DMS114 treated with DMSO at 0.1 percent for 48 hours (cell line): ENCODE measurements around the gene RASD1.

Experiments used
- DNase-seq: peaks from one replicate; lab custom pipeline; 2025; ENCODE audit not compliant: unreplicated experiment; lab: John Stamatoyannopoulos, UW

The RASD1 gene

DNA sequence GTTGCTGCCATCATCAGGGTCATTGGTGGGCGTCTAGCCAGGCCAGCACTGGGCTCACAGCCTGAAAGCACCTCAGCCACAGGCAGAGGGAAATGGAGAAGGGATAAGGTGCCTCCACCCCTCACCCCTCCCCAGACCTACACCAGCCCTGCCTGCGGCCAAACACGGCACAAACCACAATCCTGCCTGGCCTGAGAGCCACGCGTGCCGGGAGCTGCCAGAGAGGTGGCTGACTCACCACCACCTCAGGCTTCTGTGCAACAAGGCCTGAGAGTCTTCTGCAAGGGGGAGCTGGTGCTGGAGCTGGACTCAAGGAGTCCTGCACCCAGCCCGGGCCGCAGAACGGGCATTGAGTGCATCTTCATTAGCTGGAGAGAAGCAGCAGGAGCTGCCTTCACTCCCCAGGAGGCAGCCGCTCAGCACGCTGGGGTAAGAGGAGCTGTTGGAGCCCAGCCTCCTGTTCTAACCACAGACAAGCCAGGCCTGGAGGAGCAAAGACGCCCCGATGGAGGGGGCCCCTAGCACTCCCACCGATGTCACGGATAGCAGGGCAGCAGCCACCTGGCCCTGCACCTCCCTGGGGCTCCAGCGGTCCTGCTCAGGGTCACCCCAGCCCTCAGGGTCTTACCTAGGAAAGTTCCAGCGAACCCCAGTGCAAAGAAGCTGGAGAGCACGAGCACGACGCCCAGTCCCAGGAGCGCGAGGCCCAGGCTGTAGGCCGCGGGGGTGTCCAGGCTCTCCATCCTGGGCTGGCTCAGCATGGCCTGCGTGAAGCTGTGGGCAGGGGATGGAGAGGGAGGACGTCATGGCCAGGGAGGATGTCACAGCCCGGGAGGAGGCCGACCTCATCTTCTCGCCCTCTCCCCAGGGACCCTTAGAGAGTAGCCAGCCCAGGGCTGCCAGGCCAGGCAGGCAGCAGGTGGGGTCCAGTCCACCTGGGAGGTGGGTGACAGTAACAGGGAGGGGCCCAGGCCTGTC lies 16.0 kb upstream of the RASD1 start:
- DNase-seq, result no peak

DNA sequence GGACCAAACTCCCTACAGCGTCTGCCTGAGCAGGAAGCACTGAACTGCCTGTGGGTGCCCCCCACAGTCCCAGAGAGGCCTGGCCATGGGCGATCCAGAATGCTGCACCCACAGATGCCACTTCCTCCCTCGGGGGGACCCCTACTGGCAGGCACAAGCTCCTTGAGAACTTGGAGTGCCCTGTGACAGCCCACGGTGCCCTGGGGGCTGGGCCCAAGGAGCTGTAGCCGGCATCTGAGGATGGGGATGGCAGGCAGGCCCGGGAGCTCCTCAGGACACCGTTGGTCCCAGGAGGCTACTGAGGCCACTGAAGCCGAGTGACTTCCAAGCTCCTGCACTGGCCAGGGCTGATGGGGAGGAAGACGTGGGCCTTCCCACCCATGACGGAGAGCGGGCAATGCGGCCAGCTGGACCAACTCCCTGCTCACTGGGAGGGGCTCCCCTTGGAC lies 15.1 kb upstream of the RASD1 start:
- DNase-seq, result no peak

DNA sequence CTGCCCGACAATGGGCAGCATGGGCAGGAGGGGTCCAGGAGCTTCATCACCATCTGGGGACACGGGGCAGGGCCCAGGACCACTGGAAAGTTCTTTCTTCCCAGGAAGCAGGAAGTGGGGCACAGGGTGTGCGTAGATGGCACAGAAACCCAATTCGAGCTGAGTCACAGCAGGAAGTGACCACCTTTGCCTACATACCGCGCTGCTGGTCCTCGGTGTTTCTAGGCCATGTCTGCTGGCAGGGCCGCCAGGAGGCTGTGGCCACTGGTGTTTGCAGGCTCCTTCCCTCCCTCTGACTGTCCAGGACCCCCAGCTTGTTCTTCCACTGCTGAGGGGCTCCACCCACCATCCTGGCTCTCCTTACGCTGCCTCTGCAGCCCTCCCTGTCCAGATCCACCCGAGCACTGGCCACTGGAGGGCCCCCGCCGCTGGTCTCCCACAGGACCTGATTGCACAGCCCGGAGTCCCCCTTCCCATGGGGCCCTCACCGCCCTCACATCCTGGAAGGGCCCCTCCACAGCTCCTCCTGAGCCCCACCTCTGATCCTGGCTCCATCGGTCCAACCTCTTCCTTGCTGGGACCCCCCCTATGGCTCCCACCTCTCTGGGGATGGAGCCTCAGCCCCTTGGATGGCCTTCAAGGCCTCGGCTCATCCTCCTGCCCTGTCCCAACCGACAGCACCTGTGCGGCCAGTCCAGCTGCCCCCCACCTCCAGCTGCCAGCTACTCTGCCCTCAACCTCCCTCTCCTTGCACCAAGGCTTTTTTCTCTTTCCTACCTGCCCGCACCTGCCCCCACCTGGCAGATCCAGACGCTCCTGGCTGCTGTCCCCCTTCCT lies 14.5 kb upstream of the RASD1 start:
- DNase-seq, result no peak

DNA sequence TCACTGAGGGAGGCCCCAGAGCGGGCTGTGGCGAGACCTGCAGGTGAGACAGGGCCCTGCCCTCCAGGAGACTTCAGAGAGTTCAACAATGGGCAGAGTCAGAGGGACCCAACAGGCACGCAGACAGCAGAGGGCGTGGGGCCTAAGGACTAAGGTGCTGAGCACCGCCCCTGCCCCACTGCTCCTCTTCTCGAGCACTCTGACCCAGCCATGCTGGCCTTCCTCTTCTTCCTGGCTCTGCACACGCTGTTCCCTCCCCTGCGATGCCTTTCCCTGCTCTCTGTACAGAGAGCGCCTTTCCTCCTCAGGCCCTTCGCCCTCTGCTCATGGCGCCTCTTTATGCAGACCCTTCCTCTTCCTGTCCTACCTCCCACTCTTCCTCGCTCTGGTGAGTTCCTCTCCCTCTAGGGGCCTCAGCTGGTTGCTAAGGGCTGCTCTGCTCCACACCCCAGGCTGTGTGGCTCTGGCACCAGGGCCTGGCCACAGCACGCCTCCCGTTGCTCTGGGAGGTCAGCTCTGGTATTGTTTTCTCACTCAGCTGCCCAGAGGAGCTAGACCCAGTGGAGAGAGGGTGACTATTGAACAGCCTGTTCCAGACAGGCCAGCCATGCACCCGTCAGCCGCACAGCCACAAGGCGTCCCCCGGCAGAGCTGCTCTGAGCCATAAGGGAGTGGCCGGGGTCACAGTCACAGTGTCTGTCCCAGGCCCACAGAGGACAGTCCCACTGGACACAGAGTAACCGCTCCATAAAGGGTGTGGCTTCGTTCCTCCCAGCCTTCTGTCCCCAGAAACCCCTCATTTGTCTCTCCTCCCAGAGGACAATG lies 13.6 kb upstream of the RASD1 start:
- no peak for DNase-seq

DNA sequence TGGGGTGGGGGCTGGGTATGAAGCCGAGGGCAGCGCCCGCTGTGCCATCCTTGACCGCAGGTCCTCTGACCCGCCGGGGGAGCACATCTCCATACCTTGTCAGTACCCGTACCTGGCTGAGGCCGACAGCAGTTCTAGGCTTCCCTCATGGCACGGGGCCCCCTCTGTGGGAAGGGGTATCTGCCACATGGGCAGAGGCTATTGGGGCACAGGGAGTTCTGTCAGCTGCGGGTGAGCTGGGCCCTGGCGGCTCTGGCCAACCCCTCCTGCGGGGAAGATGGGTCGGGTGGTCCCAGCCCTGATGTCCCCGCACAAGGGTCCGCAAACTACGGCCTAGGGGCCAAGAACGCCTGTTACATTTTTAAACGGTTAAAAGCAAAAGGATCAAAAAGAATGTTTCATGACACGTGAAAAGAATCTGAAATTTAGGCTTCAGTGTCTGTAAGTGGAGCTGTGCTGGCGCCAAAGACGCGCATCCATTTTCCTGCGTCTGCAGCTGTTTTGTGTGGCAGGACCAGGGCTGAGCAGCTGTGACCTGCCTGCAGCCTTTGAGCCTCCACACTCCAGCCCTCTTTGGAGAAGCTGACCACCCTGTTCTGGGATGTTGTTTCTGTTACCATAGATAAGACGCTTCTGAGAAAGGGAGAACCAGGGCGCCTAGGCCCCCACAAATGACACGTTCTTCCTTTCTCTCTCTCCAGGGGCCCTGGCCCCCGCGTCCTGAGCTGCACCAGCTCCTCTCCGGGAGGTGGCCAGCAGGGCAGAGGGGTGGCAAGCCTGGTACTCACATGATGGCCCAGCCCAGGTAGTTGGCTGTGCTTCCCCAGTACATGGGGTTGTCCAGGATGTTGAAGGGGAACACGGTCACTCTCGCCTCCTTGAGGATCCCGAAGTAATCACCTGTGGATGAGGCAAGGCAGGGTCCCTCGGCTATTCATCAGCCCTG lies 12.7 kb upstream of the RASD1 start:
- DNase-seq, result no peak

DNA sequence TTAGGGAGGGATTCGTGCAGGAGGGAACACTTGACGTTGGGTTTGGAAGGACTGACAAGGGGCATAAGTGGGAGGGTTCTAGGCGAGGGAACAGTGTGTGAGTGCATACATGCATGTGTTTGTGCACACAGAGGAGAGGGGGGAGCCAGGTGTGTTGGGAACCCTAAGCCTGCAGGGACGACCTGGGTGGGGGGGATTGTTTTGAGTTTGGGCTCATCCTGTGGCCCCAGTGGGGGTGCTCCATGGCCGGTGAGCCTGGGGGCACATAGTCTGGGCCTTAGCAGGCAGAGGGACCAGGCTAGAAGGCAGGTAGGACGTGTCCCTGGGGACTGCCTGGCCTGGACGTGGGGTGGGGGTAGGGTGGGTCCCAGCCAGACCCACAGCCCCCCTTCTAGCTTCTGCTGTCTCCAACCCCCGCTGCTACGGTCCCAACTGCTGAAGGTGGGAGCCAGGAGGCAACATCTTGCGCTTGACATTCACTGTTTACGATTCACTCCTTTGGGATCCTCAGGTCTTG lies 11.9 kb upstream of the RASD1 start:
- DNase-seq, result no peak

DNA sequence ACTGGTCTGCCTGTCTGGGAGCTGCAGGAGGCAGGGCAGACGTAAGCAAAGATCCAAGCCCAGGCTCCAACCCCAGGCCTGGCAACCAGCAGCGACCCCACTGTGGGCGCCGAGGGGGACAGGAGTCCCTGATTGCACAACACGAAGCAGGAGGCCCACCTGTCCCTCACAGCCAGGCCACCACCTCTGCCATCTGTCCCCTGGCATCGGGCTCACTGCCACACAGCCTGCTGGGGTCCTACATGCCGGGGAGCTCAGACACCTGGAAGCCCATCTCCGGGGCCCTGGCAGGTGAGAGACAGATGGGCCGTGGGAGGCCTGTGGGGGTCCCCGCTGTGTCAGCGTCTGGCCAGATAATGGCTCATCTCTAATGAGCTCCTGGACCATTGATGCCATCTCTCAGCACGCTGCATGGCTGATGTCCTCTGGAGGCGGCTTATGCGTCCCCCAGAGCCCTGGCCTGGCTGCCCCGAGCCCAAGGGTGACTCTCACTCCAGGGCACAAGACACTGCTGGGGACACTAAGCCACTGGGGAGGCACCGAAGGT lies 11.3 kb upstream of the RASD1 start:
- DNase-seq, result no peak

DNA sequence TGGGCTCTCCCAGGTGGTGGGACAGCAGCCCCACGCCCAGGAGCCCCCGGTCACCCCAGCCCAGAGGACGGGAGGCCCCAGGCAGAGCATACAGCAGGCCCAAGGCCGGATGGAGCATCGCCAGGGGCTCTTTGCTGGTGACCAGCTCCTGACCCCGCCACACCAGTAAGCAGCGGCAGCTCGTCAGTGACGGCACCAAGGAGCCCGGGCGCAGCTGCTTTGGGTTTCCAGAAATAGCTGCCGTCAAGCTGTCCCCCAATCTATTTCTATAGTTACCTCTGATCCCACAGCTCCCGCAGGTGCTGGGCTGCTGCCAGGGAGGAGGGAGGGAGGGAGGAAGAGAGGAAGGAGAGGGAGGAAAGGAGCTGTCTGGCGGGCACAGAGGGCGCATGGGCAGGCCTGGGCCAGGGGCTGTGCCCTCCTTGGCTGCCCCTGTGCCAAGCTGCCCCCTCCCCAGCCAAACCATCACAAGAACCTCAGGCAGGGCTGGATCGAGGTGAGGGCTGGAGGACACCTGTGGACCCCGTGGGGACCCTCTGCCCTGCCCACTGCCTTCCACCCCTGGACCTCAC lies 10.8 kb upstream of the RASD1 start:
- DNase-seq, result no peak

DNA sequence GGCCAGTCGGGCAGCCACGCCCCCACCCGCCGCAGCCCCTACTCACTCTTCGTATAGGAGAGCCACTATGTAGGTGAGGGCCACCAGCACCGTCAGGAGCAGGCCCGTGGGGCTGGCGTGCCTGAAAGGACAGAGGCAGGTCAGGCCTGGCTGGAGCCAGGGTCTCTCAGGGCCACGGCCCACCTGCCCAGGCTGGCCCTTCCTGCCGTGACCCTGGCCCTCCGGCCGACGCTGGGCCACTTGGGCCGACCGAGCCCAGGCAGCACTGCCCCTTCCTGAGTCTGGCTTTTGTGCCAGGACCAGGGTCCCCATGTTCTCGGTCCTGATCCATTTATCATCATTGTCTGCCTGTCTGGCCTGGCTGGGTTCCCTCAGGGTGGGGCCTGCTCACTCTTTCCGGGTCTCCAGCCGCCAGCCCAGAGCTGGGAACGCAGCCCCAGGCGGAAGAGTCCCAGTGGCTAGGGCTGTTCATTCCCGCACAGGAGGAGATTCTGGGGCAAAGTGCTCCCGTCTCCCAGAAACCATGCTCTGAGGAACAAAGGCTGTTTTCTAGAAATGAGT lies 10.1 kb upstream of the RASD1 start:
- no peak for DNase-seq

DNA sequence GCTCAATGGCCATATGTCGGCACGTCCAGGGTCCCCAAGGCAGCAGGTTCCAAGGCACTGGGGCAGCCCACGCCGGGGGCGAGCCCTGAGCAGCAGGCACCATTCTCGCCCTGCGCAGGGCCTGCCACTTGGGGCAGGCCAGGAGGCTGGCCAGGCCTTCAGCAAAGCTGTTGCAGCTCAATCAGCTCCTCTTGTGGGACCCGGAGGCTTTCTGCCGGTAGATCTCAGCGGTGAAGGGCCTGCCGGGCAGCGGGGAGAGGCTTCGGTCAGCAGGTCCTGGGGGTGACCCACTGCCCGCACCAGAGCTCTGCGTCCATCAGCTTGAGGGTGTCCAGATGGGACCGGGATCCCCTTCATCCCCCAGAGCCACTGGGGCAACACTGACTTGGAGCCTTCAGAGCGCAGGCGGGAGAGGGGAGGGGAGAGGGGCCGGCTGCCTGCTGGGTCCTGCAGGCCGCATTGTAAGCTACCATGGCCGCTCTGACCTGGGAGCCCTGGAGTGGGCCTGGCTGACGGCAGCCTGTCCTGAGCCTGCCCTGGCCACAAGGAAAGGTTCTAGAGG lies 9.5 kb upstream of the RASD1 start:
- no peak for DNase-seq

DNA sequence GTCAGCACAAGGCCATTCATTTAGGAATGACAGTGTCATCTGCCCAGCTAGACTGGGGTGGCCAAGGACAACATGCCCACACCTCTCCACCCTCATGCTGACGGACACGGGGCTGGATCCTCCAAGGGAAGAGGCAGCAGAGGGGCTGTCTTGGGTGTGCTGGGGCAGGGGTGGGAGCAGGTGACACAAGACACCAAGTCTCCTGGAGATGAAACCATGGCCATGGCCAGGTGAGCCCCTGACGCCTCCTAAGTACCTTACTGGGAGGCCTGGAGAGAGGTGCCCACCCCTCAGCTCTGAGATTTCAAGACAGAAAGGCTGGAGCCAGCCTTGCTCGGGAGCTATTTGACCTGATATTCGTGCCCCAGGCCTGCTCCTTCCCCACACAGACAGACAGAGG lies 9.0 kb upstream of the RASD1 start:
- DNase-seq, result no peak

DNA sequence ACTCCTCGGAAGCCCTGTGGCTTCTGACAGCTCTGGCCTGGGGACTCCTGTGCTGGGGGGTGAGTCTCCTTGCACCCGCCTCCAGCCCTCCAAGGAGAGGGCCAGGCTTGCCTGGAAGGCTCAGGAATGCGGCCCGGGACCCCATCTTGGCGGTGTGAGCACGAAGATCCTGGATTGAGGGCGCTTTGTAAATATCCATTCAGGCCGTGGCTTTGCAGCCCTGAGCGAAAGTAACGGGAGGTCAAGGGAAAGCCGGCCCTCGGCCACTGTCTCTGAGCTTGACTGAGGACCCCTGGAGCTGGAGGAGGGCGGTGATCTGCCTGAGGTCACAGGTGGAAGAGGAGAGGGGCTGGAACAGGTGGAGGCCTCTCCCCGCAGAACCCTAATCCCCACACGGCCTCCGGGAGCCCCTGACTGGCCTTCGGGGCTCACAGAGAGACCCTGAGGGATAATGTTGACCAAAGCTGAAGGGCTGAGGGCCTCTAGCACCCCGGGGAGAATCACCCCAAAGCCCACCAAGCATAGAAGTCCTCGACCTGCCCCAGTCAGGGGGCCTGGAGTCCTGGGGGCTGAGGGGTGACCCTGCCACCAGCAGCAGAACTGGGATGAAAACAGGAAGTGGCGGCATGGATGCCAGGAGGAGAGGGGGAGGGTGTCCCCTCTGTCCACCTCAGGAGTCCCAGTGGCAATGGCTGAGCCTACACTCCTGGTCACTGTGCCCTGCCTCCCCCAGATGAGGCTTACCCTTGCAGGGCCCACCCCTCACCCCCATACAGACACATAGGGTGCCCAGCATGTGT lies 8.3 kb upstream of the RASD1 start:
- no peak for DNase-seq

DNA sequence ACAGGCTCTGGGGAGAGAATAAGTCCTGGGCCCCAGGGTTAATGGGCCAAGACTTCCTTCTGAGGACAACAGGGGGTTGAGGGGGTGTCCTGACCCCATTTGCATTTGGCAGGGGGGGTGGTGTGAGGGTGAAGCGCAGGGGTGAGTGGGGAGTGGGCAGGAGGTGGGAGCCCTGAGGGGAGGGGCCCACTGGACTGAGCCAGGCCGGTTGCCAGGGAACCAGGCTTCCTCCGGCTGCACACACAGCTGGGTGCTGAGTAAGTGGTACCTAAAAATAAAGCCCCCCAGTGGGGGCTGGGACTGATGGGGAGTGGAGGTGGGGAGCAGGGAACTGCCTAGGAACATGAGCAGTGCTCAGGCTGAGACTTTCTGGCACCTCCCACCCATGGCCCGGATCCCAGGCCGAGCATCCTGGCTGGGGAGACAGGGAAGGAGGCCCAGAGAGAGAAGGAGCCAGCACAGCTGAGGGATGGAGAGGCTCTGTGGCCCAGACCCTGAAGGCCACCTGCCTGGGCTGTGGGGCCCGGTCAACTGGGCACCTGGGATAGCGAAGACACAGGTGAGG lies 7.5 kb upstream of the RASD1 start:
- no peak for DNase-seq

DNA sequence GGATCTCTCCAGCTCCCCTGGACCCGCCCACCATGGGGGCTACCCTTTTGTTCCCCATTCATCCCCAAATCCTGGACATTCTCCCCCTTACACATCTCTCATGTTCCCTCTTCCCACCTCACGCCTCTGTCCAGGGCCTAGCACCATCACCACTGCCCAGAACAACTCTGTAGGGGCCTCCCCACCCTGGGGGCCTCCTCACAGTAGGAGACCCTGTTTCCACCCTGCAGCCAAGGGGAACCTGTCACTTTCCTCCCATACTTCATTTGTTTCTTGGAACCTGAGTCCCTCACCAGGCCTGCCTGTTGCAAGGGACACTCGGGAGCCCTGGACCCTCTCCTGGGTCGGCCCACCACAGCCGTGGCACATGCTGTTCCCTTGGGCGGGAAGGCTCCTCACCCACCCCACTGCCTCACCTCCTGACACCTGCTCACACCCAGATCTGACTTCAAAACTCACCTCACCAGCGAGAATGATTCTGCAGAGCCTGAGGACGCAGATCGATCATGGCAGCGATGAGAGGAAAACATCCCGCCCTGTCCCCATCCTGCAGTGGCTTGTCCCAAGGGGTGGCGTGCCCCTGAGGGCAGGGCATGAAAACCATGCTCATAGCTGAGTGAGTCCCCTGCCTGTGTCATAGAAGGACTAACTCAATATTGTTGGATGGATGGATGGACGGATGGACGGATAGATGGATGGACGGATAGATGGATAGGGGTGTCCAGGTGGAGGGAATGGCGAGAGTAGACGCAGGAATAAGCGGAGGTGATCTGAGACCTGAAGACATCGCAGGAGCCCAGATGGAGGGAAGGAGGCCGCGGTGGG lies 6.8 kb upstream of the RASD1 start:
- no peak for DNase-seq

DNA sequence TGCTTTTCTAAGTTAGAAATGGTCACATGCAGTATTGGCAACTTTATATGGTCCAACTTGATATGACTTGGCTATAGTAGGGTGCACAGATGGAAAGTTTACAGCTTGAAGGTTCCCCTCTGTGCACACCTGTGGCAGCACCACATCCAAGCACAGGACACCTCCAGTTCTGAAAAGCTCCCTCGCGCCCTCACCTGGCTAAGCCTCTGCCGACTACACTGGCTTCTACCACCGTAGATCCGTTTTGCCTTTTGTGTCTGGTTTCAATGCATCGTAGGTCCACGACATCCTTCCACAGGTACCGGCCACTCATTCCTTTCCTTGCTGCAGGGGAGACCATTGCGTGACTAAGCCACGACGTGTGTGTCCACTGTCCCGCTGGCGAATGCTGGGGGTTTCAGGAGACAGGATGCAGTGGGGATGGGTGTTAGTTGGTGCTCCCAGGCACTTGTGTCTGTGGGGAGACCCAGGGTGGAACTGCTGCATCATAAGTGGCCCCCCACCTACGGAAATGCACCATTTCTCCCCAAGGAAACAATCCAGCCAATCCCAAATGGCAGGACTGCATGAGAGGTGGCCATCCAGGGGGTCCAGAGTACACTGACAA lies 4.9 kb upstream of the RASD1 start:
- DNase-seq, result no peak
